GM19025 (cell line): ENCODE measurements around the gene IRF2BP2.

Experiments
- ATAC-seq: cut with Tn5 transposase; IDR thresholded peaks from one replicate; pipeline ENCODE4 v1.9.1; 2021; ENCODE audit warnings: mild to moderate bottlenecking, low read depth, moderate library complexity; ENCODE audit not compliant: unreplicated experiment

The IRF2BP2 gene

GRCh38 chr1:234610061-234610665 is at the start of gene IRF2BP2:
TSS of gene IRF2BP2 (minus strand) at chr1:234610178. CDS start at chr1:234609494, 684 bp downstream.
- peak; percentile 15 for ATAC-seq

GRCh38 chr1:234659538-234659937 is 49.6 kb upstream of the IRF2BP2 start:
- no peak for ATAC-seq

- ATAC-seq, result no peak
Measured at GRCh38 chr1:234658138-234658537, 48.2 kb upstream of the IRF2BP2 start.

- ATAC-seq, result no peak
Measured at GRCh38 chr1:234656944-234657654, 47.1 kb upstream of the IRF2BP2 start.

- ATAC-seq, result no peak
Measured at GRCh38 chr1:234656070-234656895, 46.3 kb upstream of the IRF2BP2 start.

- no peak for ATAC-seq
Measured at GRCh38 chr1:234655328-234656069, 45.5 kb upstream of the IRF2BP2 start.

- no peak for ATAC-seq
Measured at GRCh38 chr1:234654002-234654733, 44.2 kb upstream of the IRF2BP2 start.

GRCh38 chr1:234649432-234650081 is 39.6 kb upstream of the IRF2BP2 start:
- ATAC-seq, result no peak

GRCh38 chr1:234647758-234648157 is 37.8 kb upstream of the IRF2BP2 start:
- no peak for ATAC-seq

GRCh38 chr1:234647245-234647644 is 37.3 kb upstream of the IRF2BP2 start:
- no peak for ATAC-seq

- no peak for ATAC-seq
Measured at GRCh38 chr1:234645964-234646363, 36.0 kb upstream of the IRF2BP2 start.

GRCh38 chr1:234645474-234645953 is 35.5 kb upstream of the IRF2BP2 start:
- ATAC-seq, result no peak

GRCh38 chr1:234644928-234645327 is 35.0 kb upstream of the IRF2BP2 start:
- ATAC-seq, result no peak

GRCh38 chr1:234643850-234644134 is 33.8 kb upstream of the IRF2BP2 start:
- ATAC-seq, result no peak

GRCh38 chr1:234643111-234643849 is 33.3 kb upstream of the IRF2BP2 start:
- ATAC-seq, result no peak

GRCh38 chr1:234642428-234642827 is 32.5 kb upstream of the IRF2BP2 start:
- ATAC-seq, result no peak

- no peak for ATAC-seq
Measured at GRCh38 chr1:234639961-234640360, 30.0 kb upstream of the IRF2BP2 start.

GRCh38 chr1:234638832-234639799 is 29.1 kb upstream of the IRF2BP2 start:
- no peak for ATAC-seq
